Keratinocyte (primary cell): ENCODE data around the gene STX8. TPM values are rescaled to one million over a fixed set of nuclear protein-coding genes. Genes with fewer than 3 reads are reported as not detected.

Experiments used
- DNase-seq: peaks from one replicate; pipeline ENCODE4 v3.0.0-alpha.2; 2011; ENCODE audit warnings: low read depth, missing footprints, low spot score
- FAIRE-seq: peaks from 2 replicates; lab custom pipeline; 2011; peaks lifted over from hg19 to GRCh38; lab: Jason Lieb, UNC
- H2AFZ ChIP-seq: 2 replicates; pipeline ENCODE4 v1.6.0; 2012; ENCODE audit warnings: low read length, control low read depth, inconsistent platforms; ENCODE audit not compliant: control insufficient read depth
- H3K27ac ChIP-seq: 2 replicates; pipeline ENCODE4 v1.5.1; 2011; ENCODE audit warnings: low read length; ENCODE audit not compliant: control insufficient read depth, insufficient read depth
- H3K27me3 ChIP-seq: 3 replicates; pipeline ENCODE4 v1.6.0; 2011; ENCODE audit warnings: low read length; ENCODE audit not compliant: control insufficient read depth, insufficient read depth; ENCODE audit errors: extremely low read depth
- H3K36me3 ChIP-seq, 2 experiments: 2 replicates in 1 of 2; 3 replicates in 1 of 2; pipeline ENCODE4 v1.5.1; 2011; ENCODE audit warnings: low read length in 2 of 2, mild to moderate bottlenecking in 1 of 2; ENCODE audit not compliant: control insufficient read depth in 2 of 2, insufficient read depth in 2 of 2; ENCODE audit errors: extremely low read depth in 1 of 2
- H3K4me1 ChIP-seq: 3 replicates; pipeline ENCODE4 v1.5.1; 2011; ENCODE audit warnings: low read length; ENCODE audit not compliant: control insufficient read depth, insufficient read depth; ENCODE audit errors: extremely low read depth
- H3K4me2 ChIP-seq: 3 replicates; pipeline ENCODE4 v1.6.0; 2011; ENCODE audit warnings: low read depth, low read length; ENCODE audit not compliant: control insufficient read depth, insufficient read depth; ENCODE audit errors: extremely low read depth
- H3K4me3 ChIP-seq, 3 experiments: fragments of 200-600 bp in 1 of 3; sonication (generic) in 1 of 3; 2 replicates in 2 of 3; 3 replicates in 1 of 3; pipeline ENCODE4 v1.5.1; 2011 to 2016; ENCODE audit warnings: low read length in 3 of 3, mild to moderate bottlenecking in 3 of 3, control low read depth in 2 of 3, inconsistent platforms in 1 of 3, low read depth in 1 of 3, mixed read lengths in 1 of 3, mixed run types in 1 of 3, moderate library complexity in 1 of 3; ENCODE audit not compliant: control insufficient read depth in 2 of 3, insufficient read depth in 2 of 3; ENCODE audit errors: extremely low read depth in 1 of 3
- H3K79me2 ChIP-seq: 2 replicates; pipeline ENCODE4 v1.6.0; 2012; ENCODE audit warnings: low read length; ENCODE audit not compliant: control insufficient read depth, insufficient read depth
- H3K9ac ChIP-seq: 3 replicates; pipeline ENCODE4 v1.6.0; 2011; ENCODE audit warnings: low read length; ENCODE audit not compliant: control insufficient read depth, insufficient read depth; ENCODE audit errors: extremely low read depth
- H3K9me1 ChIP-seq: 3 replicates; pipeline ENCODE4 v1.6.0; 2011; ENCODE audit warnings: low read length; ENCODE audit not compliant: control insufficient read depth, insufficient read depth; ENCODE audit errors: extremely low read depth
- H3K9me3 ChIP-seq: 2 replicates; pipeline ENCODE4 v1.5.1; 2012; ENCODE audit warnings: low read depth, low read length; ENCODE audit not compliant: control insufficient read depth
- H4K20me1 ChIP-seq: 3 replicates; pipeline ENCODE4 v1.6.0; 2011; ENCODE audit warnings: low read length; ENCODE audit not compliant: control insufficient read depth, insufficient read depth; ENCODE audit errors: extremely low read depth
- CTCF ChIP-seq, 3 experiments: IDR thresholded peaks in 1 of 3; conservative IDR thresholded peaks in 1 of 3; optimal IDR thresholded peaks in 1 of 3; 2 replicates in 2 of 3; 3 replicates in 1 of 3; pipeline versions ENCODE3 to v1.5.1; 2011; ENCODE audit warnings: low read length in 3 of 3, mild to moderate bottlenecking in 3 of 3, moderate library complexity in 2 of 3, control low read depth in 1 of 3, inconsistent platforms in 1 of 3; ENCODE audit not compliant: insufficient read depth in 2 of 3; ENCODE audit errors: extremely low read depth in 1 of 3
- EZH2 ChIP-seq: IDR thresholded peaks from one replicate; pipeline ENCODE4 v1.6.1; 2012; ENCODE audit warnings: inconsistent platforms, mild to moderate bottlenecking, low read length, moderate library complexity
- dilution Hi-C: fragments of 300-500 bp; cut with MboI; formaldehyde crosslinking; loops from one replicate; pipeline ENCODE4 v1.7.0; 2020; ENCODE audit warnings: low sequenced_read_pairs; ENCODE audit not compliant: extremely low pct_ligation_motif_present
- polyA plus RNA-seq, 5 experiments: library from polyadenylated mRNA; depleted of rRNA in 3 of 5; stranded (reverse) in 3 of 5; stranded (forward) in 1 of 5; unstranded in 1 of 5; fragments of >200 nt; gene quantifications; 1 replicate in 1 of 5; 2 replicates in 3 of 5; 3 replicates in 1 of 5; pipeline versions ENCODE4 v1.2.1 to v1.2.3, GENCODE V29; 2011 to 2012; ENCODE audit warnings: missing spikeins in 2 of 5, low read depth in 1 of 5, low replicate concordance in 1 of 5

Gene STX8
- polyA plus RNA-seq, 1 donor (not counting 4 experiments of a cell fraction or from before 2014, with no cell fraction given): 90.3 TPM

GRCh38 chr17:9209781-9210370 lies 365.7 kb downstream of the STX8 start:
- no peak for TF ChIP-seq EZH2
- no peak for TF ChIP-seq CTCF (optimal IDR thresholded peaks at IDR 0.05 in 1 of 3, IDR thresholded peaks at IDR 0.05 in 1 of 3, conservative IDR thresholded peaks at IDR 0.05 in 1 of 3; ENCODE audit: extremely low read depth in 1 of 3, insufficient read depth in 2 of 3, low read length in 3 of 3)
- dilution Hi-C loops: no loop called here
- no peak overlapping the region for H3K4me3 ChIP-seq
- H3K9me1 ChIP-seq: no peaks in the 10 kb centered on the region
- H3K27me3 ChIP-seq: no peaks in the 10 kb centered on the region
- FAIRE-seq (no peak), DNase-seq (no peak)
- H3K4me2 ChIP-seq: no peak overlapping the region
- no peak overlapping the region for H3K9ac ChIP-seq
- H2AFZ ChIP-seq: no peak overlapping the region
- no peaks in the 10 kb centered on the region for H4K20me1 ChIP-seq
- H3K4me1 ChIP-seq: no peaks in the 10 kb centered on the region
- H3K79me2 ChIP-seq: no peaks in the 10 kb centered on the region
- no peak overlapping the region for H3K27ac ChIP-seq
- H3K36me3 ChIP-seq: no peaks in the 10 kb centered on the region
- no peaks in the 10 kb centered on the region for H3K9me3 ChIP-seq

- Histone ChIP-seq H3K4me2 (no peak overlapping the region), H3K9me3 (no peaks in the 10 kb centered on the region), H4K20me1 (no peaks in the 10 kb centered on the region), H3K27me3 (no peaks in the 10 kb centered on the region), H3K9ac (no peak overlapping the region), H3K27ac (no peak overlapping the region), H3K79me2 (no peaks in the 10 kb centered on the region), H3K36me3 (no peaks in the 10 kb centered on the region), H3K4me3 (no peak overlapping the region), H2AFZ (no peak overlapping the region), H3K4me1 (no peaks in the 10 kb centered on the region), H3K9me1 (no peaks in the 10 kb centered on the region)
- DNase-seq: no peak
- no peak for FAIRE-seq
- dilution Hi-C loops: no loop called here
- no peak for TF ChIP-seq EZH2
Measured at GRCh38 chr17:9209347-9209746, 366.3 kb downstream of the STX8 start.
